Measurements from ENCODE around the gene CLCN4.

Gene CLCN4

DNA sequence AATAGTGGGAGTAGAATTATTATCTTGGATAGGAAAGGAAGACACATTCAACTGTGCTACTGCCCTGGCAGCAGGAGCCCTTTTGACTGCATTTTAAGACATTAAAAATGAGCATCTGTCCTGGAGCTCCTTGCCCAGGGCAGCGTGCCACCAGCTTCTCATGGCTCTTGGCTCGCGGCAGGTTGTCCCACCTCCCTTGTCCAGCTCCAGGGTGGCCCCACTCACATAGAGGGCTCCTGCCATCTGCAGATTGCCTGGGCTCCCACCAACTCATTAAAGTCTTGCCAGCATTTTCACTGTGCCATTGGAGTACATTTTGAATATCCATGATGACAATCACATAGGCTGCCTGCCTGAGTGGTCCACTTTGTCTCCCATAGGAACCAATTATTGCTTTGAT, 27.0 kb downstream of the CLCN4 start:
- Histone ChIP-seq H3K36me3 (ENCODE audit: control insufficient read depth, insufficient read depth, low read length, severe bottlenecking) (no peaks in the 10 kb centered on the region), H3K4me3 (ENCODE audit: low read length) (no peak overlapping the region), H3K9me3 (ENCODE audit: control insufficient read depth, low read length) (no peaks in the 10 kb centered on the region), H3K27me3 (replicated peaks; ENCODE audit: control insufficient read depth, insufficient read depth, low read length) (peaks cover 9% of the 10 kb centered on the region), H3K4me1 (ENCODE audit: control insufficient read depth, insufficient read depth, low read length) (no peaks in the 10 kb centered on the region), H3K9ac (ENCODE audit: low read length) (no peak overlapping the region)
- no peak for DNase-seq (ENCODE audit: low read depth)

DNA sequence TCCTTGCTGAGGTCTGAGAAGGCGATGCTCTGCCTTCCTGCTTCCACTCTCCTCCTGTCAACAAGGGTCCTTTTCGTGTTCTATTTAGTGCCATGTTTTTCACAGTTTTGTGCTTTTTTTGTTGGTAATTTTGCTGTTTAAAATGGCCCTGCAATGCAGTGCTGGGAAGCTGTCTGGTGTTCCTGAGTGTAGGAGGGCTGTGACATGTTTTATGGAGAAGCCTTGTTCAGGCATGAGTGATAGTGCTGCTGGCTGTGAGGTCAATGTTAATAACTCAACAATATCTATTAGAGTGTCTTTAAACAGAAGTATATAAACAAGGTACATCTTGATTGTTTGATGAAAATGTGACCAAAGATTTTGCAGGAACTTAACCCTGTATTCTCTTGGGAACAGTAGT, 27.6 kb downstream of the CLCN4 start:
- no peak overlapping the region for H3K4me3 ChIP-seq (ENCODE audit: low read length)
- H3K27me3 ChIP-seq (replicated peaks; ENCODE audit: control insufficient read depth, insufficient read depth, low read length): peaks cover 9% of the 10 kb centered on the region
- H3K9me3 ChIP-seq (ENCODE audit: control insufficient read depth, low read length): no peaks in the 10 kb centered on the region
- DNase-seq (ENCODE audit: low read depth): no peak
- no peaks in the 10 kb centered on the region for H3K4me1 ChIP-seq (ENCODE audit: control insufficient read depth, insufficient read depth, low read length)
- H3K36me3 ChIP-seq (ENCODE audit: control insufficient read depth, insufficient read depth, low read length, severe bottlenecking): no peaks in the 10 kb centered on the region
- no peak overlapping the region for H3K9ac ChIP-seq (ENCODE audit: low read length)

DNA sequence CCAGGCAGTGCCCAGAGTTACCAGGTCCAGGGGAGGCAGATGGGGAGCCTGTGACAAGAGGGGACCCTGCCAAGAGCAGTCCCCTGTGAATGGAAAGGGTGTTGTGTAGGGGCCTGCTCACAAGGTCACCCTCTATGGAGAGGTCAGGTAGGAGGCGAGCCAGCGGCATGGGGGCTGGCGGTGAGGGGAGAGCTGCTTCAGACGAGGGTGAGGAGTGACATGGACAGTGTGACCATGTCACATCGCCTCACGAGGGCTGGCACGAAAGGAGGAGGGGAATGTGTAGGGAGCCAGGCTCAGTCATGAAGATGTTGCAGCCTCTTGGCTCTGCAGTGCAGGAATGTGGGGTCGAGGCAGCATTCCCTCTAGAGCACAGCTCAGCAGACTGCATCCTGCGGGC, 29.6 kb downstream of the CLCN4 start:
- H3K4me3 ChIP-seq (ENCODE audit: low read length): no peak overlapping the region
- no peaks in the 10 kb centered on the region for H3K4me1 ChIP-seq (ENCODE audit: control insufficient read depth, insufficient read depth, low read length)
- no peak overlapping the region for H3K9ac ChIP-seq (ENCODE audit: low read length)
- no peaks in the 10 kb centered on the region for H3K9me3 ChIP-seq (ENCODE audit: control insufficient read depth, low read length)
- peaks cover 9% of the 10 kb centered on the region for H3K27me3 ChIP-seq (replicated peaks; ENCODE audit: control insufficient read depth, insufficient read depth, low read length)
- no peak for DNase-seq (ENCODE audit: low read depth)
- H3K36me3 ChIP-seq (ENCODE audit: control insufficient read depth, insufficient read depth, low read length, severe bottlenecking): no peaks in the 10 kb centered on the region

DNA sequence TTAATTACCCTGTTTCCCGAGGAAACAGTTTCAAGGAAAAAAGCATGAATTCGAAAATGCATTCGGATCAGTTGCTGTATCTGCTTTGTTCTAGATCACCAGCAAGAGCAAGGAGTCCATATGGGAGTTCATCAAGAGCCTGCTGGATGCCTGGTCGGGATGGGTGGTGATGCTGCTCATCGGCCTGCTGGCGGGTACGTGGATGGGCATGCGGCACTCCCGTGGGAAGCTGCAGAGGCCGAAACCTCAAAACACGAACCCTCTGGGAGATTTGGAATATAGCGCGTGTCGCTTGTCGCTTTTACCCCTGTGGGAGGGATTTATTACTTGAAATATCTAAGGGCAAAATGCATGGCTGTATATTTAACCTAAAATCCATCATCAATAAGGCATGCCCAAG, 30.6 kb downstream of the CLCN4 start:
- H3K36me3 ChIP-seq (ENCODE audit: control insufficient read depth, insufficient read depth, low read length, severe bottlenecking): no peaks in the 10 kb centered on the region
- H3K9ac ChIP-seq (ENCODE audit: low read length): no peak overlapping the region
- no peaks in the 10 kb centered on the region for H3K4me1 ChIP-seq (ENCODE audit: control insufficient read depth, insufficient read depth, low read length)
- no peak for DNase-seq (ENCODE audit: low read depth)
- H3K27me3 ChIP-seq (replicated peaks; ENCODE audit: control insufficient read depth, insufficient read depth, low read length): peaks cover 9% of the 10 kb centered on the region
- no peak overlapping the region for H3K4me3 ChIP-seq (ENCODE audit: low read length)
- no peaks in the 10 kb centered on the region for H3K9me3 ChIP-seq (ENCODE audit: control insufficient read depth, low read length)

DNA sequence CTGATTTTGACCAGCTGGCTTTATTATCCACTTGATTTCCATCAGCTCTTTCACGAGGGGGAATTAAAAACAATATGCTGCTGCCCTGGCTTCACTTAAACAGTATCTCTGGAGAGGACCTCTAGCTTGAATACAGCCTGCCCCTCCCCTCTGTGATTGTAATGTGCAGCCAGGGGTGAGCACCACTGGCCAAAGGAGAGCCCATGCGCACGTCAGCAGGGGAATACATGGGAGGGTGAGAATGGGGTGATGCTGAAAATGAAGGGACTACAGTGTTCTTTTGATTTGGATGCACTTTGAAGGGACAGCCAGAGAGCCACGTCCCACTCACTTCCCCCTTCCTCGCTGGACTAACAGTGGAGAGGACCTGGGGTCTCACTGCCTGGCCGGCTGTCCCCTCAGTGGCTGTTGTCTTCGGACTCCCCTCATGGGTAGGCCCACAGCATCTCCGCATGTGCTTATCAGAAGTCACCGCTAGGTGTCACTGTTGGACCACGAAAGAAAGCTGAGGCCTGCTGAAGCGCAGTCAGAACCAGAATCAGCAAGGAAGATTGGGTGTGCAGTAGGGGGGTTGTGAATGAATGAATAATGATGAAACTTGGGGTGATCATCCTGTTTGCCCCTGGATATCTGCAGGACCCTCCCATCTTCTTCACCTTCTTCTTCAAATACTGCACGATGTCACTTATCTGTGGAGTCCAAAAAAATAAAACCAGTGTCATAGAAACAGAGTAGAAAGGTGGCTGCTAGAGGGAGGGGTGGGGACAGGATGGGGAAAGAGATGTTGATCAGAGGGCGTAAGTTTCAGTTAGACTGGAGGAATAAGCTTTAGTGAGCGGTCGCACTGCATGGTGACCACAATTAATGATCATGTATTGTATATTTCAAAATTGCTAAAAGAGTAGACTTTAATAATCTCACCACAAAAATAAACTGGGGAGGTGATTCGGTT, 32.8 kb downstream of the CLCN4 start:
- no peak overlapping the region for H3K9ac ChIP-seq (ENCODE audit: low read length)
- H3K36me3 ChIP-seq (ENCODE audit: control insufficient read depth, insufficient read depth, low read length, severe bottlenecking): no peaks in the 10 kb centered on the region
- no peaks in the 10 kb centered on the region for H3K4me1 ChIP-seq (ENCODE audit: control insufficient read depth, insufficient read depth, low read length)
- no peak overlapping the region for H3K4me3 ChIP-seq (ENCODE audit: low read length)
- no peaks in the 10 kb centered on the region for H3K9me3 ChIP-seq (ENCODE audit: control insufficient read depth, low read length)
- peaks cover 3% of the 10 kb centered on the region for H3K27me3 ChIP-seq (replicated peaks; ENCODE audit: control insufficient read depth, insufficient read depth, low read length)
- peak; percentile 88 for DNase-seq (ENCODE audit: low read depth)

DNA sequence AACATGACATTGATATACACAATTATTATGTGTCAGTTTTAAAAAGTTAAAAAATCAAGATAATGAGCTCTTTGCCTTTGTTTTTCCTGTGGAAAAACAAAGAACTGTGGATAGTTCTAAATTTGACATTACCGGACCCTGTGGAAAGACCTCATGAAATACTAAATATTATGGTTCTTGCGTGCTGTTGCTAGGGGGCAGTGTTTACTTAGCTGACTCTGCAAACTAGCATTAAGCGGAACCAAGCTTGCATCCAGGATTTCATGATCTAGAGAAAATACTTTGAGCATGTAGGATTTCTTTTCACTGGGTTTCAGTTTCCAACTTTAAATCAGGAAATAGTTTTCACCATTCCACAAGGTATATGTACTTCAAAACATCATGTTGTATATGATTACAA, 33.6 kb downstream of the CLCN4 start:
- H3K36me3 ChIP-seq (ENCODE audit: control insufficient read depth, insufficient read depth, low read length, severe bottlenecking): no peaks in the 10 kb centered on the region

DNA sequence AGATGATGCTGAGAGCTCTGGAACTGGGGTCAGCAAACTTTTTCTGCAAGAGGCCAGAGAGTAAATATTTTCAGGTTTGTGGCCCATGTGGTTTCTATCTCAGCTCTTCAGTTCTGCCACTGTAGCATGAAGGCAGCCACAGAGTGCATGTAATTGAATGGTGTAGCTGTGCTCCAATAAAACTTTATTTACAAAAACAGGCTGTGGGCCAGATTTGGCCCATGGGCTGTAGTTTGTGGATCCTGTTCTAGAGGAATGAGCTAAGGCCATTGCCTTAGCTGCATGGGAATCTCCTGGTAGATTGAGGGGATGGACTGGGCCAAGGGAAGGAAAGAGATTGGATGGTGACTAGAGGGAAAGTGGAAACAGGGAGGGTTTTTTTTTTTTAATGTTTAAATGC, 36.8 kb downstream of the CLCN4 start:
- Histone ChIP-seq H3K9ac (ENCODE audit: low read length) (no peak overlapping the region), H3K4me3 (ENCODE audit: low read length) (no peak overlapping the region), H3K27me3 (replicated peaks; ENCODE audit: control insufficient read depth, insufficient read depth, low read length) (no peaks in the 10 kb centered on the region), H3K9me3 (ENCODE audit: control insufficient read depth, low read length) (peaks cover 12% of the 10 kb centered on the region), H3K4me1 (ENCODE audit: control insufficient read depth, insufficient read depth, low read length) (no peaks in the 10 kb centered on the region), H3K36me3 (ENCODE audit: control insufficient read depth, insufficient read depth, low read length, severe bottlenecking) (no peaks in the 10 kb centered on the region)
- DNase-seq (ENCODE audit: low read depth): no peak

More for the DNA sequence above, 33.6 kb downstream of the CLCN4 start:
- H3K4me3 ChIP-seq (ENCODE audit: low read length): no peak overlapping the region
- no peak overlapping the region for H3K9ac ChIP-seq (ENCODE audit: low read length)
- H3K9me3 ChIP-seq (ENCODE audit: control insufficient read depth, low read length): peaks cover under 1% of the 10 kb centered on the region
- no peaks in the 10 kb centered on the region for H3K4me1 ChIP-seq (ENCODE audit: control insufficient read depth, insufficient read depth, low read length)
- DNase-seq (ENCODE audit: low read depth): peak; percentile 85
- H3K27me3 ChIP-seq (replicated peaks; ENCODE audit: control insufficient read depth, insufficient read depth, low read length): peaks cover 3% of the 10 kb centered on the region

DNA sequence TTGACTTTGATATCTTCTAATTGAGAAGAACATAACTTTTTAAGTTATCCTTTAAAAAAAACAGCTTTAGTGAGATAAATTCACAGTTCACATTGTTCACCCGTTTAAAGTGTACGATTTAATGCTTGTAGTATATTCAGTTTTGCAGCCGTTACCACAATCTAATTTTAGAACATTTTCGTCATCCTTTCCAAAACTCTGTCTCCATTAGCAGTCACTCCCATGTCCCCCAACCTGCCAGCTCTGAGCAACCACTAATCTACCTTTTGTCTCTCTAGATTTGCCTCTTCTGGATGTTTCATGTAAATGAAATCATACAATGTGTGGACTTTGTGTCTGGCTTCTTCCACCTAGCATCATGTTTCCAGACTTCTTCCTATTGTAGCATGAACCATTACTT, 38.6 kb downstream of the CLCN4 start:
- no peak for DNase-seq (ENCODE audit: low read depth)
- no peak overlapping the region for H3K4me3 ChIP-seq (ENCODE audit: low read length)
- no peak overlapping the region for H3K9ac ChIP-seq (ENCODE audit: low read length)
- H3K4me1 ChIP-seq (ENCODE audit: control insufficient read depth, insufficient read depth, low read length): no peaks in the 10 kb centered on the region
- H3K27me3 ChIP-seq (replicated peaks; ENCODE audit: control insufficient read depth, insufficient read depth, low read length): no peaks in the 10 kb centered on the region
- no peaks in the 10 kb centered on the region for H3K36me3 ChIP-seq (ENCODE audit: control insufficient read depth, insufficient read depth, low read length, severe bottlenecking)
- H3K9me3 ChIP-seq (ENCODE audit: control insufficient read depth, low read length): peaks cover 12% of the 10 kb centered on the region

DNA sequence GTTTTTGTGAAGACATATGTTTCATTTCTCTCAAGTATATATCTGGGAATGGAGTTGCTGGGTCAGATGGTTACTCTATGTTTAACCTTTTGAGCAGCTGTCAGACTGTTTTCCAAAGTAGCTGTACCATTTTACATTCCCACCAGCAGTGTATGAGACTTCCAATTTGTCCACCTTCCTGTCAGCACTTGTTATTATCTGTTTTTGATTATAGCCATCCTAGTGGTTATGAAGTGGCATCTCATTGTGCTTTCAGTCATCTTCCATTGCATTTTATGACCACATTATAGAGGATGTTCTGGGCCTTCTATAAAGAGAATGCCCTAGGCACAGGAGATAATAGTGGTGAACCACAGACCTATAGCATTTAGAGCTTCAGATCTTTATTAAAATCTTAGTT, 39.2 kb downstream of the CLCN4 start:
- Histone ChIP-seq H3K27me3 (replicated peaks; ENCODE audit: control insufficient read depth, insufficient read depth, low read length) (no peaks in the 10 kb centered on the region), H3K9ac (ENCODE audit: low read length) (no peak overlapping the region), H3K4me1 (ENCODE audit: control insufficient read depth, insufficient read depth, low read length) (no peaks in the 10 kb centered on the region), H3K4me3 (ENCODE audit: low read length) (no peak overlapping the region), H3K9me3 (ENCODE audit: control insufficient read depth, low read length) (peaks cover 12% of the 10 kb centered on the region), H3K36me3 (ENCODE audit: control insufficient read depth, insufficient read depth, low read length, severe bottlenecking) (no peaks in the 10 kb centered on the region)
- DNase-seq (ENCODE audit: low read depth): no peak

DNA sequence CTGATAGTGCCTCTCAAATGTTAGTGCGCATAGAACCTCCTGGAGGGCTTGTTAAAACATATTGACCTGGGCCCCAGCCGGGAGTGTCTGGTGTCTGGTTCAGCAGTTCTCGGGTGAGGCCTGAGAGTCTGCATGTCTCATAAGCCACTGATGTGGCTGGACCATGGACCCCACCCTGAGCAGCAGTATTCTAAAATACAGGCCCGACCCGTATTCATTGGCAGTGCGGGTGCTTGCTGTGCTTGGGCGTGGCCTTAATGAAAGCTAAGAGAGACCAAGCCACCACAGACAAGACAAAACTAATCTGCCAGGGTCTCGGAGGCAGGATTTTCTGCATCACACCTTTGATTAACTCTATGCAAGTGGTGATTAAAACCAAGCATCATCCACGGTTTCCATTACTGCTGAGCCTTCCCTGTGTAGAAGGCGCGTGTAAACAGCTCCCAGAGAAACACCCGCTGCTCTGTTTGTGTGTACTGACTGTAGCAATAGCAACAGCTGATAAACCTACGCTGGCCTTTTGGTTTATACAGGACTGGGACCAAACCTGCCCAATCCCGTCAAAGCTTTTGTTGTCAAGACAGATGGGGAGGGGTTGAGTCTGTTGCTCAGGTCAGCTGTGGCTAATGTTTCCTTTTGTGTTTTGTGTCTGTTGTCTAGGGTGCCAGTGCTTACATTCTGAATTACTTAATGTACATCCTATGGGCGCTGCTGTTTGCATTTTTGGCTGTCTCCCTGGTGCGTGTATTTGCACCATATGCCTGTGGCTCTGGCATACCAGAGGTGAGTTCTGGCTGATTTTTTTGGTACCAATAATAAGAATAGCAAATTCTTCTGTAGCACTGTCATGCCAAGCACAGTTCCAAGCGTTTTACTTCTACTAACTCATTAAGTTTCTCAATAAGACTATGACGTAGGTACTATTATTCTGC, 40.8 kb downstream of the CLCN4 start:
- no peak for DNase-seq (ENCODE audit: low read depth)
- H3K9ac ChIP-seq (ENCODE audit: low read length): no peak overlapping the region
- H3K27me3 ChIP-seq (replicated peaks; ENCODE audit: control insufficient read depth, insufficient read depth, low read length): no peaks in the 10 kb centered on the region
- no peak overlapping the region for H3K4me3 ChIP-seq (ENCODE audit: low read length)
- H3K4me1 ChIP-seq (ENCODE audit: control insufficient read depth, insufficient read depth, low read length): no peaks in the 10 kb centered on the region
- H3K36me3 ChIP-seq (ENCODE audit: control insufficient read depth, insufficient read depth, low read length, severe bottlenecking): no peaks in the 10 kb centered on the region
- peaks cover 12% of the 10 kb centered on the region for H3K9me3 ChIP-seq (ENCODE audit: control insufficient read depth, low read length)

DNA sequence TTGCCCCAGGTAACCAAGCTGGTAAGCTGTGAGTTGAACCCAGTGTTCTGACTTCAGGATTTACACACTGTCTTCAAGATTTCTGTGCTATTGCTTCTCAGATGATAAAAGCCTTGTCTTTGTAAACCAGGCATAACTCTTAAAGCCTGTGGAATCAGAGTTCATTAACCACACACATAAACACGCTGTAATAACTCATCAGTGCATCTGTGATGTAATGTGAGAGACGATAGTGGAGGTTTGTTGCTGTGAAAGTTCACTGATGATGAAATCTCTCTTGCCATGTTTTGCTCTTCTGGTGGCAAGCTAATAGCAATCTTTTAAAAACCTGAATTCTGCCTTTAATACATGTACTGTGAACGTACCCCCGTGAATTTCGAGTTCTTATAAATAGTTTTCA, 41.5 kb downstream of the CLCN4 start:
- Histone ChIP-seq H3K9me3 (ENCODE audit: control insufficient read depth, low read length) (peaks cover 12% of the 10 kb centered on the region), H3K27me3 (replicated peaks; ENCODE audit: control insufficient read depth, insufficient read depth, low read length) (no peaks in the 10 kb centered on the region), H3K9ac (ENCODE audit: low read length) (no peak overlapping the region), H3K4me3 (ENCODE audit: low read length) (no peak overlapping the region), H3K36me3 (ENCODE audit: control insufficient read depth, insufficient read depth, low read length, severe bottlenecking) (no peaks in the 10 kb centered on the region), H3K4me1 (ENCODE audit: control insufficient read depth, insufficient read depth, low read length) (no peaks in the 10 kb centered on the region)
- no peak for DNase-seq (ENCODE audit: low read depth)

All from adipocyte (in vitro differentiated cells).